GM19395 (cell line): ENCODE results near the gene RIPK1.
"Not testable (repeated sequence)": the region's sequence is repeated elsewhere in the genome, so short reads cannot be mapped to it uniquely, and the experiment has no call there.

Experiments used
- ATAC-seq: cut with Tn5 transposase; IDR thresholded peaks from one replicate; pipeline ENCODE4 v1.9.1; 2021; ENCODE audit warnings: mild to moderate bottlenecking, moderate library complexity; ENCODE audit not compliant: unreplicated experiment

The RIPK1 gene

DNA sequence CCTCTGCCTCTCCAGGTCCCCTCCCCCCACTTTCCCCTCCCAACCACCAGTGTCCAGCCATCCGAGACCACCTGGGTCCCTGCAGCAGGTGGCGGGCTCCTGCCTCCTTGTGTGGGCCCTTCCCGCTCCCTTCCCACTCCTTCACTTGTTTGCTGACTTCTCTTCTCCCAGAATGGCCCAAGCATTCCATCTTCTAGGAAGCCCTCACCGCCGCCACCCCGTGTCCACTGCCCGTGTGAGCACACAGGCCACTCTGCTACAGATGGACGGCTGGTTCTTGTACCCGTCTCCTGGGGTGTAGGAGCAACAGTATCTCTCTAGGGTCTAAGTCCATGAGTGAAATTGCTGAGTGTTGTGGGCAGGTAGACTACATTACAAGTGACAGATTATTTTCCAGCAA lies 65.2 kb downstream of the RIPK1 start:
- ATAC-seq, result no peak

DNA sequence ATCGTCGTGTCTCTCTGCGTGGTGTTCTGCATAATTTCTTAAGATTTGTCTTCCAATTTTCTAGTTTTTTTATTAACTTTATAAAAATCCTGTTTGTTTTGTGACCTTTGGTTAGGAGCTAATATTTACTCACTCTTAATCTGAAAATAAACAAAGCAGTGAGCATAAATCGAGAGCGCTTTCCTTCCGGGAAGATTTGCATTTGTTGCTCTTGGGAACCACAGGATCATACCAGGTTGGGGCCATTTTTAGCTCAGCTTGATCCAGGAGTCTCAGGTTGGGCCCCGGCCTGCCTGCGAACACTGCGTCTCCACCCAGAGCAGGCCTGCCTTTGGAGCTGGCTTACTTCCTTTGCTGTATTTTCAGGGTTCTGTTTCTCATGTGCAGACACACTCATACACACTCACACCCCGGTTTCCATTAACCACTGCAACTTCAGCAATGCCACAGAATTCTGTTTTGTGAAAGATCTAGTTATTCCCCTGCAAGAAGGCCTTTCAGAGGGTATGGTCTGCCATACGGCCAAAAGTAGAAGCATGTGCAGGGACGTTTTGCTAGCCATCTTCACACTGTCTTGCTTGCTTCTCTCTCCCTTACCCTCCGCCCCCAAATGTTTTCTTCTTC lies 67.5 kb downstream of the RIPK1 start:
- no peak for ATAC-seq

DNA sequence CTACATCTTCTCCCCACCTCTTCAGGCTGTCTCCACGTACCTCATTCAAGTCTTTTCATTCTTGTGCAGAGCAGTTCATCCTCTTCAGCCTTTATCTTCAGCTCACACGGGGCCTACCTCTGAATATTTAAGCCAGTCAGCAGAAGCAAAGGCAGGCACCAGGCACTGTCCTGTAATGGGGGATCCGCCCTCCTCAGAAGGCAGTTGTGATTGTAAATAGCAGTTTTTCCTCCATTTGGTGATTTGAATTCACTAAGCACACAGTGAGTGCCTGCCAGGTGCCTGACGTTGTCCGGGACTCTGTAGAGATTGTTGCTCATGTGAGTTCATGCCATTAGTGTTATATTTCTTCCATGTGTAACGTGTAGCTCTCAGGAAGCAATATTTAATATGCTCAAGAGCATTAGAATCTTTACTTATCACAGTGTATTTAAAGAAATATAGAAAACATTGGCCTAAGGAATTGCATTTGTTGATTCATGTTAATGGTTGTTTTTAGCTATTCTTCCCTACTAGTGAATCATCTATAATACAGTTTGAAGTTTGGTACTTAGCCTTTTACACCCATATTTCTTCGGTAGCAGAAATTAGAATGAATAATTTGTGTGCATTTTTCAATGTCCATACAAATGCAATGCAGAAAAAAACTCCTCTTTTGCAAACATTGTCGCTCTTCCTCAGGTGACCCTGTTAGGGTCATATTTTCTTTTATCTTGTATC lies 68.2 kb downstream of the RIPK1 start:
- ATAC-seq, result no peak

DNA sequence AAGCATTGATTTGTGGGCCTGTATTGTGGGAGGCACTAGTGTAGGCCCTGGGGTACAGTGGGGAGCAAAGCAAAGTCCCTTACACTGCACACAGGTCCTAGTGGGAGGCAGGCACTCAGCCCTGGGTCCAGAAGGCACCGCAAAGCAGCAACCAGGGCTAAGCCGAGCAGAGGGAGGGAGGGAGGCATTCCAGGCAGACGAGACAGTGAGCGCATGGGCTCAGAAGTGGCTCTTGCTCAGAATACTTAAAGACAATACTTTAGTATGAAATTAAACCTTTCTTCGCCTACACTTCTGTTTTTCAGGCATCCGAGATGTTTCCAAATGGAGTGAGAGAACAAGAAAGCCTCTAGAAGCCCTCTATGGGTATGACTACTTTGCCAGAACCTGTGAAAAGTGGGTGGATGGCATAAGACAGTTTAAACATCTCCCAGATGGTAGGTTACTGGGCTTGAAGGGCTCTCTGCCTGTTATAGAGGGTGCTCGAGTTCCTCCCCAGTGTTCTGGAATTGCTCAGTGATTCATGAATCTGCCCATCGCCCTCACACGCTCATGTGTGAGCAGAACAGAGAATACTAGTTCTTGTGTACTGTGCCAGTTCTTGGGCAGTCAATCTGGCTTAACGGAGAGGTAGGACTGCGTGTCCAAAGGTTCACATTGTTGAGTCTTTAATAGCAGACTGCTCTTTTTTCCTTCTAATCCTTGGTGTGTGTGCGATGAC lies 68.9 kb downstream of the RIPK1 start:
- no peak for ATAC-seq

DNA sequence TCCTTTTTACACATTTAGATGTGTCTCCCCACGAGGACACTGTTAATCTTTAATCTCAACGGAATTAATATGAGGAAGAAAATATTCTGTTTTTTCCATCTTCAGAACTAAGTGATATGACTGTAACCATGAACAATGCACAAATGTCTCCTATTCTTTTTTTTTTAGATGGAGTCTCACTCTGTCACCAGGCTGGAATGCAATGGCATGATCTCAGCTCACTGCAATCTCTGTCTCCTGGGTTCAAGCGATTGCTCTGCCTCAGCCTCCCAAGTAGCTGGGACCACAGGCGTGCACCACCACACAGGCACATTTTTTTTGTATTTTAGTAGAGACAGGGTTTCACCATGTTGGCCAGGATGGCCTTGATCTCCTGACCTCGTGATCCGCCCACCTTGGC lies 69.6 kb downstream of the RIPK1 start:
- not testable (repeated sequence) for ATAC-seq

DNA sequence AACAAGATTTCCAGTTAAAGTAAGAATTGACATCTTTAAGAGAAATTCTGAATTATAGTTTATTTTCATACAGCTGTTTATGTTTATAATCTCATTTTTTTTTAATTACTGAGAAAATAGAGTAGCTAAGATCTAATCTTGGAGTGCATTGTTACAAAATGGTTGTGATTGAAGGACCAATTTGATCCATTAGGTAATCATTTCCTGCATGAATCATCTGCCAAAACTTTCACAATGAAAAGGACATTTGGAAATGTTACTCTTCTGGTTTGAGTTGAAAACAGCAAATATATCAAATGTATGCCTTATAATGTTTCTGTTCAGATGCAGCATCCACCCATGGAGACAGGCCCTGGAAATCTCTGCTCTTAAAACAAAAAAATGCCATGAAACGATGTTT lies 70.0 kb downstream of the RIPK1 start:
- no peak for ATAC-seq

DNA sequence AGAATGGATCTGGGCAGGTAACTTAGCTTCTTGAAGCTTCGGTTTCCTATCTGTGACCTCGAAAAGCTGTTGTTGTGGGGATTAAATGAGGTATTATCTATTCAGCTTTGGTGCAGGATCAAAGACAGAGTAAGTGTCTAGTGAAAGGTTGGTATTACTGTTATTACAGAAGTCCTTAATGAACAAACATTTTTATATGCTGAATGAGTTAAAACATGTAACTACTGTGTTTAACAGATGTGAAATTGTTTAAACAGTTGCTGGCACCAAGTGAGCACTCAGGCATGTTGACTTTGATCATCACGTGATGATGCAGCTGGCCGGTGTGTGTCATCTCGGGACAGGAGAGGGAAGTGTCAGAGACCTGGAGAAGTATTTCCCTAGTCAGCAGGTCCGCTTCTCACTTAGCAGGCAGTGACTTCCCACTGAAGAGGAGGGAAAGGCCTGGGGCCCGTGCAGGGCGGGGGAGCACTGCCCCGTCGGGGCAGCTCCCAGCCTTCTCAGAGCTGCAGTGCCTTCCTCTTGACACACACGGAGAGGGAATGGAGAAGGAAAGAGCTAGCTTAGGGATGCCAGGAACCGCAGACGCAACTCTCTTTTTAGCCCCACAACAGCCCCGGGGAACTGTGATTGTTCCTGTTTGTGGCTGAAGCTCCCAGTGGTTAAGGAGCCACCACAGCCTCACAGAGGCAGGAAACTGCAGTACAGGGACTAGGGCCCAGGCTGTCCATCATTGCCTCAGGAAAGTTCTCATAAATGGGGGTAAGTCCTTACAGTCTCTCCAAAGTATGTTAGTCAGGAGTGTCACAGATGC lies 71.0 kb downstream of the RIPK1 start:
- ATAC-seq, result no peak

DNA sequence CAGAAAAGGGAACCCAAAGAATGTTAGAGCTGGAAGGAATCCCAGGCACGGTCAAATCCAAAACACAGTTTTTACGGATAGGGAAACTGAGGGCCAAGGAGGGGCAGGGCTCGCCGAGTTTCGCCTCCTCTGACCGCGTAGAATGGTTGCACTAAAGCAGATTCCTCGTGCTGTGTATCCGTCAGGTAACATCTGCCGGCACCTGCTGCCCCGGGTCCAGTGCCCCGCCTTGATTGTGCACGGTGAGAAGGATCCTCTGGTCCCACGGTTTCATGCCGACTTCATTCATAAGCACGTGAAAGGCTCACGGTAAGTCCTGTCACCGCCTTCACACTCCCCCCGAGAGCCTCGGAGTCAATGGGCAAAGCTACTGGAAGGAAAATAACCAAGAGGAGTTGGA lies 71.9 kb downstream of the RIPK1 start:
- no peak for ATAC-seq

DNA sequence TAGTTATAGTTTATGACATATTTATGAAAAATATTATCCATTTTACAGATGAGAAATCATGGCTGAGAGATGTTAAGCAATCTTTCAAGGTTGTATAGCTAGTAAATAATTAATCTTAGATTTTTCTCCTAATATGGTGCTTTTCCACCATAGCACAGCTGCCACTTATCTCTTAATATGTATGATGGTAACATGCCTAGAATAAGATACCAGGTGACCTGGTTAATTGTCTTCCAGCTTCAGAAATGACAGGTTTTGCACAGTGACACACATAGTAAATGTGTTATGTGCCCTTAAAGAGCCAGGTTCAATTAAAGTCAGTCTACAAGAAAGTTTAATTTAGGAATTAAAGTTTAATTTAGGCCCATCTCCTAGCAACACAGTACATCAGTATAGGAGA lies 74.2 kb downstream of the RIPK1 start:
- ATAC-seq, result no peak

DNA sequence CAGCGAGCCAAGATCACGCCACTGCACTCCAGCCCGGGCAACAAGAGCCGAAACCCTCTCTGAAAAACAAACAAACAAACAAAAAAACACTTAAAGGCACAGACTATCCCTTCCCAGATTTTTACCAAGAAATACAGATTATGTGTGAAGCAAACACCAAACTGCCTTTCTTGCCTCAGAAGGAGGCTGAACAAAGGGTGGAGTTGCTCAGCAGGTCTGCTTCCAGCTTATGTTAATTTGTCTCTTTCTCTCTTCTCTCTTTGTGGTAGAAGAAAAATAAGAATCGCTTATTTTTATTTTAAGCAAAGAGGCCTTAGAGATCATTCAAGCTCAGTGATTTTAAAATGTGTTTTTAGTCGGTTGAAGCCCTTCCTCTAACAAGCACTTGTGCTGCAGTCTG lies 74.9 kb downstream of the RIPK1 start:
- no peak for ATAC-seq

DNA sequence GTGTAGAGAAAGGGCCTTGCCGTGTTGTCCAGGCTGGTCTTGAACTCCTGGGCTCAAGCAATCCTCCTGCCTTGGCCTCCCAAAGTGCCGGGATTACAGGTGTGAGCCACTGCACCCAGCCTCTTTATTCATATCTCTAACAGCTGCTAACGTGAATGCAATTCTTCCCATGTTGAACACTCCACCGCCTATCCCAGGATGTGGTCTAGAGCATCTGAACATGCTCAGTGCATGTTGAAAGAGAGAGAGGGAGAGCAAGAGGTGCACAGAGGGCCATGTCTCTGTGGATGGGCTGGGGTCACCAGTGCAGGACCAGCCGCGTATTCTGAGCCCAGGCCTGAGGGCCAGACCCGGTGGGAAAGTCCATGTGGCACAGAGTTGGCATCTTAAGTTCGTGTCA lies 76.3 kb downstream of the RIPK1 start:
- ATAC-seq, result no peak

DNA sequence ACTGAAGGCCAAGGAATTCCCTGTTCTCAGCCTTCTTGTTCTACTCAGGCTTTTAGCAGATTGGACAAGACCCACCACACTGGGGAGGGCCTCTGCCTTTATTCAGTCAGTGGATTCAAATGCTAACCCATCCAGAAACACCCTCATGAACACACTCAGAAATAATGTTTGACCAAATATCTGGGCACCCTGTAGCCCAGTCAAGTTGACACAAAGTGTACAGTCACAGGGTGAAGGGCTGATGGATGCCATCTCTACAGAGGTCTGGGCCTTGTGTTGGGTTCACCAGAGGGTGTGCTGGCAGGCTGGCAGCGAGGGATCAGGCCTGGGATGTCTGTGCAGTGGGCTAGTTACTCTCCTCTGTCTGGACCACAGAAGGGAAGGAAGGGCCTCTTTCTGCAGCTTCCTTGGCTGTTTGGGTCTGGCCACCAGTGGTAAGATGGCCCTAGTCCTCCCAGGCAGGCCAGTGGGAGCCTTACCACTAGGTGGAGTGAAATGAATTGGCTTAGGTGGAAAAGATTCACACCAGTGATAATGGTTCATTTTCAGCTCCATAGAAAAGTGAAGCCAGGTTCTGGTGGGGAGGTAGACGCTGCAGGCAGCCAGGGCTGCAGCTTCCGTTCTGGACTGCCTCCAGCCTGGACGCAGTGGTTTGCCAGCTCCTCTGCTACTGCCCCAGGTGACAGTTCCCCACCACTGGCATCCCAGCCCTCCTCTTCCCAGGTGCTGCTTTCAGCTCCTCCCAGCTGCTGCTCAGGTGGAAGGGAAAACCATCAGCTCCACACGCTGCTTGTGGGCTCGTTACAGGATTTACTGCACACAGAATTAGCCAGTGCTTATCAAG lies 79.8 kb downstream of the RIPK1 start:
- ATAC-seq, result no peak

DNA sequence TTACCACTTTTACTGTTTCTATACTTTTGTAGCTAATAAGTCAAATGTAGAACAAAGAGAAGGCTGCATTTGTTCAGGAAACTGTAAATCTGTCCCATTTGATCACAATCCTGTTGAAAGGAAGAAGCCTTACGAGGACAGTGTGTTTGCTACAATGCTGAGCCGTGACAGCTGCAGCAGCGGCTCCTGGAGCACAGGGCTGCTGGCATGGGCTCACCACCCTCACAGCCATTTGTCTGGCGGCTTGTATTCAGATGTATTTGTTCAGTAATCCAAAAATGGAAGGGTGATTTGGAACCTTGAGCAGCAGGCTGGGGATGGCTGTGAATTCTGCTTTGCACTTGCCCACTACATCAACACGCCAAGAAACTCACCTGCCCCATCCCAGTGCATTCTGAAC lies 83.4 kb downstream of the RIPK1 start:
- ATAC-seq, result no peak

DNA sequence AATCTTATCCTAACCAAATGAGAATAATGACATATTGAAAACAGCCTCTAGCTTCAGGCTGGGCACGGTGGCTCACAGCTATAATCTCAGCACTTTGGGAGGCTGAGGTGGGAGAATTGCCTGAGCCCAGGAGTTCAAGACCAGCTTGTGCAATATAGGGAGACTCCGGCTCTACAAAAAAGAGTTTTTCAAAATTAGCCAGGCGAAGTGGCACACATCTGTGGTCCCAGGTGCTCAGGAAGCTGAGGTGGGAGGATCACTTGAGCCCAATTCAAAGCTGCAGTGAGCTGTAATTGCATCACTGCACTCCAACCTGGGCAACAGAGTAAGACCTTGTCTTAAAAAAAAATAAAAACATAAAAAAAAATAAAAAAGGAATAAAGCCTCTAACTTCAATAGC lies 84.4 kb downstream of the RIPK1 start:
- ATAC-seq, result no peak

DNA sequence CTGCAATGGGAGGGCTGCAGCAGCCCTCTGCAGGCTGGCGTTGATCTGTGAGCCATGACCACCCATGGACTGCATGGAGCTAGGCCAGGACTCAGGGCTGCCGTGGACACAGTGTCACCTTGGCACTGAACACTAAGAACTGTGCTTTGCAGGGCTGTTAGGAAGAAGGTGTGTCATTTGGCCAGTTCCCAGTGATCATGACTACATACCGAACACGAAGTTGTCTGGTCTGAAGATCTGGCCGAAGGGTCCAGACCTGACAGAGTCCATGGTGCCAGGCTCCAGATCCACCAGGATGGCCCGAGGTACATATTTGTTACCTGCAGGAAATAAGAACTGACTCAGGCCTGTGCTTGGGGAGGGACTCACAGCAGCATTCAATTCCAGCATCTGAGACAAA lies 87.1 kb downstream of the RIPK1 start:
- not testable (repeated sequence) for ATAC-seq

DNA sequence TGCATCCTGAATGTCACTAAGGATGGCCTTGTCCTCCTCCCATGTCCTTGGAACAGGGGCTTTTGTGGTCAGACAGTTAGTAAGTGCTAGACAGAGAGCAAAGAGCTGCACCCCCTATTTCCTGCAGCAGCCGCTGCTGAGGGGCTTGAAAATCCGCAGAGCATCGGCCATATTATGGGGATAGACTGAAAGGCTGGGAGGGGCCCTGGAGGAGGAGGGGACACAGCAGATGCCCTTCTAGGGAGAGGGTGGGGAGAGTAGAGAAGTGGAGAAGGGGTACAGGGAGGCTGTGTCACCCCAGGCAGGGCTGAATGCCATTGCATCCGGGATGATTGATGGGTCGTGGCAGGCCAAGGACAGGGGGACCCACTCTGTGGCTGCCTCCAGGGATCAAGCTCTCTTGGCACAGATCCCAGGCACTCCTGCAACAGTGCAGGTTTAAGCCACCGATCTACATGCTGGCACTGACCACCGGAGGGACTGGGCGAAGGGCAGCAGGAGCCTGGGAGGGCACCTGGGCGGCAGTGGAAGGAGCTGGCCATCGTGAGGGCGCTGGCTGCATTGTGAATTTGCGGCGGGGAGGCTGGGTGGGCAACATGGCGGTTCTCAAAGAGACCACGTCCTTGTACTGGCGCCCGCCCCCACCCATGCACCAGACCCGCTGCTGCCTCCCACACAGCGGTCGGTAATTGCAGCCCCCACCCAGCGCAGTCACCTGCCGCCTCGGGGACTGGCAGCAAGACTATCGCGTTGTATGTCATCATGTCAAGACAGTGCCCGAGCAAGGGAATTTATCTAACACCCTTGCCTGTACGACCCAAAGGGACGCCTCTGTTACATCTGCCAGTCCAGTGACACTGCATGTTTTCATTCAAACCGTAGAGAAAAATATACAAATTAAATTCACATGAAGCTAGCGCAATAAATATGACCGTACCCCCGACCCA lies 88.2 kb downstream of the RIPK1 start:
- ATAC-seq, result not testable (repeated sequence)

DNA sequence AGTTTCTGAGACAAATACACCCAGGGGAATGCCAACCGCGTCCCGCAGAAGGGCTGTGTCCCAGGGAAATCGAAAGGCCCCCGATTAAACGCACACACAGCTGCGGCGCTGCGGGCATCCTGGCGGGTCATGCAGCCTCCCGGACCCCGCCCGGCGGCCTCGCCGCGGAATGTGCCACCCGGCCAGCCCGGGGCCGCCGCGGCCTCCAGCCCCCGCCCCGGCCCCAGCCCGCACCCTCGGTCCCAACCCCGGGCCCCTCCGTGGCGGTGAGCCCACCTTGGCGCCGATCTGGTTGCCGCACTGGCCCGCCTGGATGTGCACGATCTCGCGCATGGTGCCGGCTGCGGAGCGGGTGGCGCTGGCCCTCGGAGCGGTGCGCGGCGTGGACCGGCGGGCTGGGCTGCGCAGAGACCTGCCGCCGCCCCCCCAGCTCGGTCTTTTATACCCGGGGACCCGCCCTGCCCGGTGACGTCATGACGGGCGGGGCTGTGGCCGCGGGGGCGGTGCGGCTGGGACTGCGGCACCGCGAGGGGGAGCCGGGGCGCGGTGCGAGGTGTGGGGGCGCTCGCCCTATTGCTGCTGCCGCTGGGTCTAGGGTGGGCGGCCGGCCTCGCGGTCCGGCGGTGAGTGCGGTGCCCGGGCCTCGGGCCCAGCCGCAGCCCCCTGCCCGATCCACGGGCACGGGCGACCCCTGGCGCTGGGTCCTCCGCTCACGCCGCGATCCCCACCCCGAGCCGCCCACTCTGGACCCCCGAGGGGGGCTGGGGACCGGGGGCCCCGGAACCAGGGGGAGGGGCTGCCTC lies 89.0 kb downstream of the RIPK1 start, which contains the start of gene TUBB2A:
Gene TUBB2A, minus strand, starts transcription at position 414 of the 803 bp plus-strand sequence. Its CDS starts 81 bp downstream, at position 333.
- ATAC-seq, result peak; percentile 80
